Measurements from ENCODE around the gene AKR1A1. TPM values are rescaled to one million over a fixed set of nuclear protein-coding genes. Genes with fewer than 3 reads are reported as not detected.
A peak's percentile ranks its signal among the peaks of the same experiment; 100 is the strongest.

The AKR1A1 gene
- total RNA-seq, 1 donor from 2014 or later: 175 TPM

DNA sequence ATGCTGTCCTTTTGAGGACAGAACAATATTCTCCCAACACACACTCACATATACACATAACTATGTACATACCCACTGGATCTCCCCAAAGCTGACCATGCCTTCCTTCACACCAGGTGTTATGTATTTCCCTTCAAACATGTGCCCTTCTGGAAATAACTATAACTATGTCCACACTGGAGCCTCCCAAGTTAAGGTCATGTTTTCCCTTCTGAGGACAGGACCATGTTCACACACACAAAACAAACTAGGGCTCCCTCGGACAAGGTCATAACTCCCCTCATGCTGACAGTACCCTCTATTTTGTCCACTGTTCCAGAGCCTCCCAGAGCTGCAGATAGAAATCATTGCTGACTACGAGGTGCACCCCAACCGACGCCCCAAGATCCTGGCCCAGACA lies 42.7 kb upstream of the AKR1A1 start:
- no peak for DNase-seq (ENCODE audit: extremely low spot score, unreplicated experiment)
- H3K4me3 Mint-ChIP-seq (ENCODE audit: unreplicated experiment): no peak overlapping the region

DNA sequence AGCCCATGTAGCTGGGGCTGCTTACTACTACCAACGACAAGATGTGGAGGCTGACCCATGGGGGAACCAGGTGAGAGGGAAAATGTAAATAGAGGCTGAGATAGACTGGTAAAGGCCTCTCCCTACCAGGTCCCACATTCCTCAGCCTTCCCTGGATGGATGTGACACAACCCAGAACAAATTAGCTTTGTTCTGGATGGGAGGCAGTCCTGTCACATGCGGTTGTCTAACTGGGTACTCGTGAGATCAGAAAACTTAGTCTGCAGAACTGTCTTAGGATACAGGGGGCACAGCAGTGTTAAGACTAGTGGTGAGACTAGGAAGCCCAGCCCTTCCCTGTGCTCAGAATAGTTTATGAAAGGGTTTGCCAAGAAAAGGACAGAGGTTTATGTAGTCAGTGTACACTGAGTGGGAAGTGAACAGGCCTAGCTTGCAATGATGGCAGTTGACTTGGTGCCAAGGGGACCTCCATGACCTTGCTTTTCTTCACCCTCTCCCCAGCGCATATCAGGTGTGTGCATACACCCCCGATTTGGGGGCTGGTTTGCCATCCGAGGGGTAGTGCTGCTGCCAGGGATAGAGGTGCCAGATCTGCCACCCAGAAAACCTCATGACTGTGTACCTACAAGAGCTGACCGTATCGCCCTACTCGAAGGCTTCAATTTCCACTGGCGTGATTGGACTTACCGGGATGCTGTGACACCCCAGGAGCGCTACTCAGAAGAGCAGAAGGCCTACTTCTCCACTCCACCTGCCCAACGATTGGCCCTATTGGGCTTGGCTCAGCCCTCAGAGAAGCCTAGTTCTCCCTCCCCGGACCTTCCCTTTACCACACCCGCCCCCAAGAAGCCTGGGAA lies 42.1 kb upstream of the AKR1A1 start:
- TF ChIP-seq, protein P1, sequence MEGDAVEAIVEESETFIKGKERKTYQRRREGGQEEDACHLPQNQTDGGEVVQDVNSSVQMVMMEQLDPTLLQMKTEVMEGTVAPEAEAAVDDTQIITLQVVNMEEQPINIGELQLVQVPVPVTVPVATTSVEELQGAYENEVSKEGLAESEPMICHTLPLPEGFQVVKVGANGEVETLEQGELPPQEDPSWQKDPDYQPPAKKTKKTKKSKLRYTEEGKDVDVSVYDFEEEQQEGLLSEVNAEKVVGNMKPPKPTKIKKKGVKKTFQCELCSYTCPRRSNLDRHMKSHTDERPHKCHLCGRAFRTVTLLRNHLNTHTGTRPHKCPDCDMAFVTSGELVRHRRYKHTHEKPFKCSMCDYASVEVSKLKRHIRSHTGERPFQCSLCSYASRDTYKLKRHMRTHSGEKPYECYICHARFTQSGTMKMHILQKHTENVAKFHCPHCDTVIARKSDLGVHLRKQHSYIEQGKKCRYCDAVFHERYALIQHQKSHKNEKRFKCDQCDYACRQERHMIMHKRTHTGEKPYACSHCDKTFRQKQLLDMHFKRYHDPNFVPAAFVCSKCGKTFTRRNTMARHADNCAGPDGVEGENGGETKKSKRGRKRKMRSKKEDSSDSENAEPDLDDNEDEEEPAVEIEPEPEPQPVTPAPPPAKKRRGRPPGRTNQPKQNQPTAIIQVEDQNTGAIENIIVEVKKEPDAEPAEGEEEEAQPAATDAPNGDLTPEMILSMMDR (IDR thresholded peaks at IDR 0.05): no peak
- no peaks in the 10 kb centered on the region for H3K9me3 Mint-ChIP-seq (ENCODE audit: unreplicated experiment)
- no peaks in the 10 kb centered on the region for H3K27me3 Mint-ChIP-seq (ENCODE audit: unreplicated experiment)
- no peak for DNase-seq (ENCODE audit: extremely low spot score, unreplicated experiment)
- H3K27ac Mint-ChIP-seq (ENCODE audit: unreplicated experiment): peak overlapping the region; percentile 47
- H3K4me3 Mint-ChIP-seq (ENCODE audit: unreplicated experiment): no peak overlapping the region
- no peaks in the 10 kb centered on the region for H3K4me1 Mint-ChIP-seq (ENCODE audit: unreplicated experiment)
- peaks cover 27% of the 10 kb centered on the region for H3K36me3 Mint-ChIP-seq (ENCODE audit: unreplicated experiment)

More for the DNA sequence above, 42.7 kb upstream of the AKR1A1 start:
- Mint-ChIP-seq H3K36me3 (ENCODE audit: unreplicated experiment) (peaks cover 22% of the 10 kb centered on the region), H3K27ac (ENCODE audit: unreplicated experiment) (peak overlapping the region; percentile 20), H3K9me3 (ENCODE audit: unreplicated experiment) (no peaks in the 10 kb centered on the region), H3K27me3 (ENCODE audit: unreplicated experiment) (no peaks in the 10 kb centered on the region), H3K4me1 (ENCODE audit: unreplicated experiment) (no peaks in the 10 kb centered on the region)
- TF ChIP-seq, protein P1 (IDR thresholded peaks at IDR 0.05): no peak

DNA sequence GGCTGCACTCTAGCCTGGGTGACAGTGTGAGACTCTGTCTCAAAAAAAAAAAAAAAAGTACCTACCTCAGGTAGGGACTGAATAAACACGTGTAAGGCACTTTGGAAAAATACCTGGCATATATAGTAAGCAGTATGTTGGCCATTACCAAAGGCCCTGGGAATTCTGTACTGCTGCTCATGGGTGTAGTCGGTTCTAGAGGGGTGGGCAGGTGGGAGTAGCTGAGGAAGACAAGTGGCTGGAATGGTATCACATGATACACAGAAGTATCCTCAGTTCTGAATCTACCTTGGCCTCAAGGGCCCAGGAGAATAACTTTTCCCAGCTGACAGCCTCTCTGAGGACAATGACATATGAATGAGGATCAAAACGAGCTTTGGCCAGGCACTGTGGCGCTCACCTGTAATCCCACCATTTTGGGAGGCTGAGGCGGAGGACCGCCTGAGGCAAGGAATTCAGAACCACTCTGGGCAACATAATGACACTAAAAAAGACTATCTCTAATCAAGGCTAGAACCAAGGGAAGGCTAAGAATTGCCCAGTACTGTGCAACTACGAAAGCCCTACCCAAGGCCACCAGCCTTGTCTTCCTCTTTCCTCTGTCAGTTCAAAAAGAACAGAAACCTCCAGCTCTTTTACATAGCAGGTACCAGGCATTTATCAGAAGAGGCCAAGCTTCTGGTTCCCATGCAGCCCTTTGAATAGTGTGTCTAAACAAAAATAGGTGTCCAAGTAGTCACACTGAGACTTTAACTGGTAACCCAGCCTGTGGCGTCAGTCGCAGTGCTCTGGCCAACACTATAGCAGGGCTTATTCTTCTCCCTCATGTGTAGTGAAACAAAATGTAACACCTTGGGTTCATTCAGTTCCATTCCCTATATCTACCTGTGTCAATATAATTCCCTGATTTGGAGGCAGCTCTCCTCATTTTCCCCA lies 40.3 kb upstream of the AKR1A1 start:
- DNase-seq (ENCODE audit: extremely low spot score, unreplicated experiment): no peak
- Mint-ChIP-seq H3K4me1 (ENCODE audit: unreplicated experiment) (no peaks in the 10 kb centered on the region), H3K27me3 (ENCODE audit: unreplicated experiment) (no peaks in the 10 kb centered on the region), H3K4me3 (ENCODE audit: unreplicated experiment) (no peak overlapping the region), H3K36me3 (ENCODE audit: unreplicated experiment) (peaks cover 43% of the 10 kb centered on the region), H3K9me3 (ENCODE audit: unreplicated experiment) (no peaks in the 10 kb centered on the region), H3K27ac (ENCODE audit: unreplicated experiment) (no peak overlapping the region)
- TF ChIP-seq, protein P1 (IDR thresholded peaks at IDR 0.05): no peak

DNA sequence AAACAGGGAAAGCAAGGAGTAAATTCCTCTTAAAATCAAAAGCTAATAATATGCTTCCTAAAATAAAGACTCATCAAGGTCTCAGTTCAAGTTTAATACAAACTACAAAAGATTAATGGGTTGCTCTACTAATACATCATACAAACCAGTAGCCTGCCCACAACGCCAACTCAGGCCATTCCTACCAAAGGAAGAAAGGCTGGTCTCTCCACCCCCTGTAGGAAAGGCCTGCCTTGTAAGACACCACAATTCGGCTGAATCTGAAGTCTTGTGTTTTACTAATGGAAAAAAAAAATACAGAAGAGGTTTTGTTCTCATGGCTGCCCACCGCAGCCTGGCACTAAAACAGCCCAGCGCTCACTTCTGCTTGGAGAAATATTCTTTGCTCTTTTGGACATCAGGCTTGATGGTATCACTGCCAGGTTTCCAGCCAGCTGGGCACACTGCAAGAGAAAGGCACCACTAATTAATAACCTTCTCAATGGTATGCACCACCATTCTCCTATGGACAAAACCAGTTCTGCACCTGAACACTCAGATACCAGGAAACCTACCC lies 39.6 kb upstream of the AKR1A1 start:
- Mint-ChIP-seq H3K4me3 (ENCODE audit: unreplicated experiment) (no peak overlapping the region), H3K27me3 (ENCODE audit: unreplicated experiment) (no peaks in the 10 kb centered on the region), H3K36me3 (ENCODE audit: unreplicated experiment) (peaks cover 49% of the 10 kb centered on the region), H3K27ac (ENCODE audit: unreplicated experiment) (no peak overlapping the region), H3K4me1 (ENCODE audit: unreplicated experiment) (no peaks in the 10 kb centered on the region), H3K9me3 (ENCODE audit: unreplicated experiment) (no peaks in the 10 kb centered on the region)
- TF ChIP-seq, protein P1 (IDR thresholded peaks at IDR 0.05): no peak
- no peak for DNase-seq (ENCODE audit: extremely low spot score, unreplicated experiment)
